Stimulated activated CD8-positive, alpha-beta memory T cell treated with anti-CD3 and anti-CD28 coated beads, Interleukin-12 subunit alpha, Interleukin-12 subunit beta, amount 100 ng/mL, for 24 hours (primary cell): ENCODE results near the gene TIMM50.

Experiments
- DNase-seq: peaks from one replicate; pipeline ENCODE4 v3.0.0-alpha.2; 2020; ENCODE audit errors: extremely low read depth

TIMM50 gene

DNA sequence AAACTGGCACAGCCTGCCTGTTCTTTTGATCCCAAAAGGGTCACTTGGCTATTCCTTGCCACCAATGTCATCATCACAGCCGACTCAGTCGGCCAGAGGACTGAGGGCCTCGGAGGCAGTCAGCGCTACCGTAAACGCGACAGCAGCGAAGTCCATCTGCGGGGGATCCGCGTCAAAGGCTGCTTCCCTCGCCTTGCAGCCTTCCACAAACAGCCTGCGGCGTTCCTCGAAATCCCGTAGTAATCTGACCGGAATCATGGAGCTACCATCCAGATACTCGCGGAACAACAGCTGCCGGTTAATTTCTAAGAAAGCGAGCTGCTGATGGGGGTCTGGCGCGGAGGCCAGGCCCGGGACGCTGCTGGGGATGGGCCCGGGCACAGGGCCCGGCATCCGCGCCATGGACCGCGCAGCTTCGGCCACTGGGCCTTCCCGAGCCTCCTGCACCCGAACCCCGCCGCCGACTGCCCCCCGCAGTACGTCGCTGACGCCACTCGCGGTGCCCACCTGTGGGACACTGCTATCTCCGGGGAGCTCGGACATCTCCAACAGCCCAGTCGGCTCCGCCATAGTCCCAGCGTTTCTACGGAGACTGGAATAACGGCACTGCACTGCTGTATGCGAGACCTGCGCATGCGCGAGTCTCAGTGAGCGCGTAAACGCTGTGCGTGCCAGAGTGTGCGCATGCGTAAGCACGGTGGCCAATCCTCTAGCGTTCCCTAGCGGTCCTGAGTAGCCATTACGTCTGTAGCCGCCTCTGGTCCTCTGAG, 51.8 kb downstream of the TIMM50 start, which contains the start of gene EID2B:
EID2B (minus strand) TSS at position 620 of the 770 bp plus-strand sequence; CDS start at position 570, 50 bp downstream.
- DNase-seq: peak; percentile 89

DNA sequence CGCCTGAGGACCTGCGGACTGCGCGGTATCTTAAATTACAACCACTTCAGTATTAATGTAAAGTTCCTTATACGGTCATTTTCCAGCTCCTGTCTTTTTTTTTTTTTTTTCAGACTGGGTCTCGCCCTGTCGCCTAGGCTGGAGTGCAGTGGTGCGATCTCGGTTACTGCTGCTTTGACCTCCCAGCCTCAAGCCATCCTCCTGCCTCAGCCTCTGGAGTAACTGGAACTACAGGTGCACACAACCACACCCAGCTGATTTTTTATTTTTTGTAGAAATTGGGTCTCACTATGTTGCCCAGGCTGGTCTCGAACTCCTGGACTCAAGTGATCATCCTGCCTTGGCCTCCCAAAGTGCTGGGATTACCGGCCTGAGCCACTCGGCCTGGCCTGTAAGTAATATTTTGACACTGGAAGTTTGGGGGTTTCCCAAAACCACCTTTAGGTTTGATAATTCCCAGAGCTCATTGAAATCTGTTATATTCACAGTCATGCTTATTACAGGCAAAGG, 52.4 kb downstream of the TIMM50 start:
- DNase-seq: no peak

DNA sequence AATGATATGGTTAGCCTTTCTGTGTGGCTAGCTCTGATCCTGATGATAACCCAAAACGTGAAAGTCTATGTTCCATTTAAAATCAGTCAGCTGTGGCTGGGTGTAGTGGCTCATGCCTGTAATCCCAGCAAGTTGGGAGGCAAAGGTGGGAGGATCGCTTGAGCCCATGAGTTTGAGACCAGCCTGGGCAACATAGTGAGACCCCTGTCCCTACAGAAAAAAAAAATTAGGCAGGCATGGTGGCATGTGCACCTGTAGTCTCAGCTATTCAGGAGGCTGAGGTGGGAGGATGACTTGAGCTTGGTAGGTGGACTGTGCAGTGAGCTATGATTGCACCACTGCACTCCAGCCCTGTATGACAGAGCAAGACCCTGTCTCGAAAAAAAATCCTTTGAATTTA, 53.2 kb downstream of the TIMM50 start:
- no peak for DNase-seq

DNA sequence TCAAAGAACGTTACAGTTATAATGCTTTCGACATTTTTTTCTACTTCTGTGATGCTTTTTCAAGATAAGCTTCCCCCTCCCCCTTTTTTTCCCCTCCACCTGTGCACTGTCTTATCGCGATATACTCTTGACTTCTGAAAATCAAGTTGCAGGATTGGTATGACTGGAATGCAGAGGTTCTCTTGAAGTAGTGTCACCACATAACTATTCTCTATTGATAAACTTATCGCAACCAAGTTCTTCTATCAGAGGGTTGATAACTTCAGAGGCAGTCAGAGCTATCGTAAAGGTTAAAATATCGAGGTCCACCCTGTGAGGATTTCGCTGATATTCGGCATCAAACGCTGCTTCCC, 58.5 kb downstream of the TIMM50 start:
- DNase-seq: no peak

DNA sequence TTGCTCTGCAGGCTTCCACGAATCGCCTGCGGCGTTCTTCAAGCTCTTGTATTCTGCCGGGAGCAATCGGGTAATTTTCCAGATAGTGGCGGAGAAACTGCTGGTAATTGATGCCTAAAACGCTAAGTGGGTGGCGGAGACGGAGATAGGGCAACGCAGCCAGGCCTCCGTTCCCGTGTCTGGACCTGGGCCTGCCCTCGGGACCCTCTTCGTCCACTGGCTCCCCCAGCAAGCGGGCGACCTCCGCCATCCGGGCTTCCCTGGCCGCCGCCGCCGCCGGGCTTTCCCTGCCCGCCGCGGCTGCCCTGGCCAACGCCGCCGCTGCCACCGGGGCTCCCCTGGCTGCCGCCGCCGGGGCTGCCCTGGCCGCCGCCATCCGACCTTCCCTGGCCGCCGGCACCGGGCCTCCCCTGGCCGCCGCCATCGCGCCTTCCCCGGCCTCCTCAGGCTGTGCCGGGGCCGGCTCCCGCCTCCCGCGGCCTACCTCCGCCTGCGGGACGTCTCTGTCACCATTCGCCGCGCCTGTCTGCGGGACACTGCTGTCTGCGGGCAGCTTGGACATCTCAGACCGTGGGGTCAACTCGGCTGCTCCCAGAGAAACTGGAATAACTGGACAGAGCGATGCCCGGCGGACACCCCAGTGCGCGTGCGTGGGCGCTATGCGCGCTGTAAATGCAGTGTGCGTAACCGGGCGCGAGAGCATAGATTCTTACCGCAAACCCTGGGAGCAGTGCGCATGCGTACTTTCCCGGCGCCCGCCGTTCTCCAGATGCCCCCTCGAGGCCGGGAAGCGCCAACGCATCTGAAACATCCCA, 59.1 kb downstream of the TIMM50 start, which contains the start of gene EID2:
EID2 (minus strand) TSS at position 644 of the 815 bp plus-strand sequence; CDS start at position 562, 82 bp downstream.
- peak; percentile 88 for DNase-seq

DNA sequence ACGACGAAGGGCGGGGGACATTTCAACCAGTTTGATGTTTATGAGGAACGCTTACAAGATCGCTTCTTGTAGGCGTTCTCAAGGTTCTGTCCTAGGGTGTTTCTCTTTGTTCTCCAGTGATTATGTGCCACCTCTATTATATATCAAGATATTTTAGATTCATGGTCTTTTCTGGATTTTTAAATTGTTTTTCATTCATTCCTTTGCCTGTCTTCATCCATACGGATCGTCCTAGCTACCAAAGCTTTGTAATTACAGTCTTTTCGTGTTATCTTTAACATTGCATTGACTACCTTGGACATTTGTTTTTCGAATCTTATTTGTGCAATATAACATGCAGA, 59.7 kb downstream of the TIMM50 start:
- DNase-seq: no peak
